Measurements from ENCODE around the gene FZD7.

The FZD7 gene

GRCh38 chr2:202037086-202037485 lies 3.4 kb downstream of the FZD7 start:
- DNase-seq (ENCODE audit: low read depth in 2 of 2): no peak

- no peak for DNase-seq (ENCODE audit: low read depth in 2 of 2)
These were observed 5.0 kb downstream of the FZD7 start for GRCh38 chr2:202038471-202039277.

GRCh38 chr2:202039278-202040078 lies 5.8 kb downstream of the FZD7 start:
- DNase-seq (ENCODE audit: low read depth in 2 of 2): no peak

GRCh38 chr2:202040079-202040844 lies 6.6 kb downstream of the FZD7 start:
- DNase-seq (ENCODE audit: low read depth in 2 of 2): no peak

GRCh38 chr2:202042444-202042843 lies 8.8 kb downstream of the FZD7 start:
- no peak for DNase-seq (ENCODE audit: low read depth in 2 of 2)

- DNase-seq (ENCODE audit: low read depth in 2 of 2): no peak
These were observed 9.8 kb downstream of the FZD7 start for GRCh38 chr2:202043475-202043874.

- DNase-seq (ENCODE audit: low read depth in 2 of 2): no peak
These were observed 11.1 kb downstream of the FZD7 start for GRCh38 chr2:202044777-202045176.

GRCh38 chr2:202046572-202046971 lies 12.9 kb downstream of the FZD7 start:
- no peak for DNase-seq (ENCODE audit: low read depth in 2 of 2)

GRCh38 chr2:202049092-202049728 lies 15.6 kb downstream of the FZD7 start:
- DNase-seq (ENCODE audit: low read depth in 2 of 2): no peak

GRCh38 chr2:202049840-202050239 lies 16.2 kb downstream of the FZD7 start:
- no peak for DNase-seq (ENCODE audit: low read depth in 2 of 2)

GRCh38 chr2:202050652-202051051 lies 17.0 kb downstream of the FZD7 start:
- DNase-seq (ENCODE audit: low read depth in 2 of 2): no peak

GRCh38 chr2:202051499-202052161 lies 18.0 kb downstream of the FZD7 start:
- DNase-seq (ENCODE audit: low read depth in 2 of 2): no peak

- DNase-seq (ENCODE audit: low read depth in 2 of 2): no peak
These were observed 18.6 kb downstream of the FZD7 start for GRCh38 chr2:202052235-202052634.

GRCh38 chr2:202054679-202055078 lies 21.0 kb downstream of the FZD7 start:
- no peak for DNase-seq (ENCODE audit: low read depth in 2 of 2)

- no peak for DNase-seq (ENCODE audit: low read depth in 2 of 2)
These were observed 23.0 kb downstream of the FZD7 start for GRCh38 chr2:202056611-202057010.

- no peak for DNase-seq (ENCODE audit: low read depth in 2 of 2)
These were observed 26.6 kb downstream of the FZD7 start for GRCh38 chr2:202060218-202060617.

- no peak for DNase-seq (ENCODE audit: low read depth in 2 of 2)
These were observed 28.0 kb downstream of the FZD7 start for GRCh38 chr2:202061695-202062094.

GRCh38 chr2:202064171-202064880 lies 30.7 kb downstream of the FZD7 start:
- no peak for DNase-seq (ENCODE audit: low read depth in 2 of 2)

- DNase-seq (ENCODE audit: low read depth in 2 of 2): no peak
These were observed 31.2 kb downstream of the FZD7 start for GRCh38 chr2:202064881-202065230.

GRCh38 chr2:202065876-202066275 lies 32.2 kb downstream of the FZD7 start:
- no peak for DNase-seq (ENCODE audit: low read depth in 2 of 2)

- no peak for DNase-seq (ENCODE audit: low read depth in 2 of 2)
These were observed 33.2 kb downstream of the FZD7 start for GRCh38 chr2:202066875-202067274.
